K562 (cell line): ENCODE results near the gene KCNK6. TPM values are rescaled to one million over a fixed set of nuclear protein-coding genes. Genes with fewer than 3 reads are reported as not detected.

Source experiments
- BRD4 ChIP-seq: fragments of 200-600 bp; sonication (generic); IDR thresholded peaks from 2 replicates; pipeline ENCODE4 v1.6.1; 2017; ENCODE audit warnings: inconsistent platforms
- CCNT2 ChIP-seq: IDR thresholded peaks from 2 replicates; pipeline ENCODE4 v1.6.1; 2011; ENCODE audit warnings: borderline replicate concordance, low read depth, mild to moderate bottlenecking, moderate library complexity, mixed read lengths, low read length; ENCODE audit not compliant: insufficient read length; ENCODE audit errors: extremely low read depth
- ETV5 ChIP-seq: sonication (generic); formaldehyde crosslinking; IDR thresholded peaks from 2 replicates; pipeline ENCODE4 v1.4.0; 2020; ENCODE audit warnings: low read depth, mild to moderate bottlenecking, missing genetic modification reagents
- HDAC2 ChIP-seq: fragments of 450-650 bp; IDR thresholded peaks from 2 replicates; pipeline ENCODE4 v1.6.1; 2016; ENCODE audit warnings: mild to moderate bottlenecking
- MYBL2 ChIP-seq, 2 experiments: fragments of 450-650 bp in 1 of 2; sonication (generic) in 1 of 2; formaldehyde crosslinking in 1 of 2; IDR thresholded peaks; 2 replicates each; pipeline versions ENCODE4 v1.6.1 to v1.8.1; 2017 to 2022; ENCODE audit warnings: borderline replicate concordance in 1 of 2, inconsistent platforms in 1 of 2, low read depth in 1 of 2, mild to moderate bottlenecking in 1 of 2, missing genetic modification reagents in 1 of 2, moderate library complexity in 1 of 2
- NCOA6 ChIP-seq: fragments of 450-650 bp; IDR thresholded peaks from 2 replicates; pipeline ENCODE4 v1.6.1; 2017; ENCODE audit warnings: mild to moderate bottlenecking
- POLR2A ChIP-seq: fragments of 450-650 bp; conservative IDR thresholded peaks from 2 replicates; pipeline ENCODE4 v1.6.1; 2016
- SIN3B ChIP-seq: fragments of 450-650 bp; IDR thresholded peaks from 2 replicates; pipeline ENCODE4 v1.6.1; 2017; ENCODE audit warnings: low read depth, mild to moderate bottlenecking, moderate library complexity
- ZBTB17 ChIP-seq: fragments of 450-650 bp; formaldehyde crosslinking; IDR thresholded peaks from 2 replicates; pipeline ENCODE4 v1.4.0; 2020; ENCODE audit warnings: mild to moderate bottlenecking
- ZNF184 ChIP-seq: sonication (generic); formaldehyde crosslinking; IDR thresholded peaks from 2 replicates; pipeline ENCODE4 v1.5.0; 2020; ENCODE audit warnings: missing genetic modification reagents
- ZNF274 ChIP-seq: IDR thresholded peaks from 2 replicates; pipeline ENCODE4 v1.6.1; 2011; ENCODE audit warnings: low read depth, mild to moderate bottlenecking, low read length, moderate library complexity, borderline replicate concordance
- ZNF785 ChIP-seq: fragments of 250-450 bp; sonication (Bioruptor Pico); IDR thresholded peaks from 2 replicates; pipeline ENCODE4 v1.4.0; 2020; ENCODE audit warnings: mild to moderate bottlenecking
- polyA plus RNA-seq, 8 experiments: library from polyadenylated mRNA; depleted of rRNA in 4 of 8; stranded (reverse) in 5 of 8; unstranded in 3 of 8; fragments of >200 nt; fragmentation: Nextera tagmentation in 2 of 8; fragmentation: Illumina TruSeq in 1 of 8; extraction: Ambion mirVana in 2 of 8; extraction: Trizol in 1 of 8; gene quantifications; 2 replicates each; pipeline versions ENCODE4 v1.2.1 to v1.2.3, GENCODE V29; 2011 to 2014; ENCODE audit warnings: inconsistent platforms in 1 of 8, missing spikeins in 1 of 8
- total RNA-seq, 7 experiments: library from RNA; depleted of rRNA in 6 of 7; stranded (reverse); fragments of >200 nt in 6 of 7; fragmentation: Illumina TruSeq in 2 of 7; extraction: Trizol in 2 of 7; gene quantifications; 2 replicates each; pipeline versions ENCODE4 v1.2.1 to v1.2.3, GENCODE V29; 2011 to 2021; ENCODE audit warnings: low replicate concordance in 1 of 7
- TF ChIP-seq, protein P1 (sequence below): fragments of 250-450 bp; sonication (Bioruptor Pico); IDR thresholded peaks from 2 replicates; pipeline ENCODE4 v1.8.0; 2022; ENCODE audit warnings: inconsistent platforms, mild to moderate bottlenecking, moderate library complexity, borderline replicate concordance
- TF ChIP-seq, protein P2 (sequence below), 3 experiments: IDR thresholded peaks in 2 of 3; conservative IDR thresholded peaks in 1 of 3; 2 replicates each; pipeline ENCODE4 v1.5.1; 2011 to 2012; ENCODE audit warnings: low read length in 3 of 3, mild to moderate bottlenecking in 3 of 3, control low read depth in 2 of 3, improper control_type of control experiment in 1 of 3, inconsistent platforms in 1 of 3, low read depth in 1 of 3, mixed read lengths in 1 of 3, moderate library complexity in 1 of 3; ENCODE audit not compliant: insufficient read depth in 2 of 3
- TF ChIP-seq, protein P3 (sequence below): sonication (generic); formaldehyde crosslinking; IDR thresholded peaks from 2 replicates; pipeline ENCODE4 v1.8.1; 2023; ENCODE audit warnings: missing genetic modification reagents, mild to moderate bottlenecking, borderline replicate concordance
- TF ChIP-seq, protein P4 (sequence below): fragments of 450-650 bp; IDR thresholded peaks from 2 replicates; pipeline ENCODE4 v1.6.1; 2016; ENCODE audit warnings: low read depth, mild to moderate bottlenecking, moderate library complexity
- TF ChIP-seq, protein P5 (sequence below): fragments of 450-650 bp; IDR thresholded peaks from 2 replicates; pipeline ENCODE4 v1.6.1; 2014; ENCODE audit warnings: low read depth, mild to moderate bottlenecking, moderate library complexity, borderline replicate concordance

Gene KCNK6
- total and polyA plus RNA-seq, 9 of the 15 experiments (the other 6 are each of a cell fraction or from before 2014, with no cell fraction given): 0.05 to 0.42 (median 0.15) TPM

DNA sequence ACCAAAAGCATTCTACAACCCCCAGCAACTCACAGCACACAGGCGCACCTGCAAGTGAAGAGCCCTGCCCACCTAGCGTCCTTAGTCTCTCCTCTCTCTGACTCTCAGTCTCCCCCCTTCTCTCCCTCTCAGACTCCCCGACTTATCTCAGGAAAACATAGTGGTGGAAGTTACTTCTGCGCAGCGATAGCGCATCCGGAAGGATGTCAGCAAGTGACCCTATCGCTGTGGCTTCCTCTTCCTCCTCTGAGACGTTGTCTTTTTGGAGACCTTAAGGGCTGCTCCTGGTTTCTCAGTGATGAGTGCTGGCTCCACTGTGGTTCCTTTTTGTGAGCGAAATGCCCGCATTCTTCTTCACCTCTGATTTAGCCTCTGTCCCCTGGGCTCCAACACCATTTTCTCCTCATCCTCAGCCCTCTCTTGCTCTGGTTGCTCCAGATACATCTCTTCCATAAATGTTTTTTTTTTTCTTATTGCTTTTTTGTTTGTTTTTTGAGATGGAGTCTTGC lies 2.5 kb upstream of the KCNK6 start (continued):
- TF ChIP-seq, protein P1, sequence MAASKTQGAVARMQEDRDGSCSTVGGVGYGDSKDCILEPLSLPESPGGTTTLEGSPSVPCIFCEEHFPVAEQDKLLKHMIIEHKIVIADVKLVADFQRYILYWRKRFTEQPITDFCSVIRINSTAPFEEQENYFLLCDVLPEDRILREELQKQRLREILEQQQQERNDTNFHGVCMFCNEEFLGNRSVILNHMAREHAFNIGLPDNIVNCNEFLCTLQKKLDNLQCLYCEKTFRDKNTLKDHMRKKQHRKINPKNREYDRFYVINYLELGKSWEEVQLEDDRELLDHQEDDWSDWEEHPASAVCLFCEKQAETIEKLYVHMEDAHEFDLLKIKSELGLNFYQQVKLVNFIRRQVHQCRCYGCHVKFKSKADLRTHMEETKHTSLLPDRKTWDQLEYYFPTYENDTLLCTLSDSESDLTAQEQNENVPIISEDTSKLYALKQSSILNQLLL (CRISPR knock-in tag): no peak
- TF ChIP-seq BRD4 (no peak), MYBL2 (IDR thresholded peaks at IDR 0.05; ENCODE audit: low read depth) (no peak; the same call in 1 of the 2 replicates), MYBL2 (CRISPR knock-in tag; IDR thresholded peaks at IDR 0.05; ENCODE audit: borderline replicate concordance) (no peak), ZBTB17 (CRISPR knock-in tag) (no peak), HDAC2 (peak; percentile 88), ZNF274 (no peak), ZNF184 (CRISPR knock-in tag) (no peak), CCNT2 (peak; percentile 96), SIN3B (no peak), NCOA6 (no peak), ZNF785 (CRISPR knock-in tag) (no peak), POLR2A (peak; percentile 83), ETV5 (CRISPR knock-in tag) (peak; percentile 99)
- TF ChIP-seq, protein P2, sequence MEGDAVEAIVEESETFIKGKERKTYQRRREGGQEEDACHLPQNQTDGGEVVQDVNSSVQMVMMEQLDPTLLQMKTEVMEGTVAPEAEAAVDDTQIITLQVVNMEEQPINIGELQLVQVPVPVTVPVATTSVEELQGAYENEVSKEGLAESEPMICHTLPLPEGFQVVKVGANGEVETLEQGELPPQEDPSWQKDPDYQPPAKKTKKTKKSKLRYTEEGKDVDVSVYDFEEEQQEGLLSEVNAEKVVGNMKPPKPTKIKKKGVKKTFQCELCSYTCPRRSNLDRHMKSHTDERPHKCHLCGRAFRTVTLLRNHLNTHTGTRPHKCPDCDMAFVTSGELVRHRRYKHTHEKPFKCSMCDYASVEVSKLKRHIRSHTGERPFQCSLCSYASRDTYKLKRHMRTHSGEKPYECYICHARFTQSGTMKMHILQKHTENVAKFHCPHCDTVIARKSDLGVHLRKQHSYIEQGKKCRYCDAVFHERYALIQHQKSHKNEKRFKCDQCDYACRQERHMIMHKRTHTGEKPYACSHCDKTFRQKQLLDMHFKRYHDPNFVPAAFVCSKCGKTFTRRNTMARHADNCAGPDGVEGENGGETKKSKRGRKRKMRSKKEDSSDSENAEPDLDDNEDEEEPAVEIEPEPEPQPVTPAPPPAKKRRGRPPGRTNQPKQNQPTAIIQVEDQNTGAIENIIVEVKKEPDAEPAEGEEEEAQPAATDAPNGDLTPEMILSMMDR (IDR thresholded peaks at IDR 0.05 in 2 of 3, conservative IDR thresholded peaks at IDR 0.05 in 1 of 3; ENCODE audit: insufficient read depth in 2 of 3, low read depth in 1 of 3, low read length in 3 of 3): 0 out of 6 replicates have a peak, but pooled peaks of 1 of the 3 experiments have one; percentile 2
- TF ChIP-seq, protein P3, sequence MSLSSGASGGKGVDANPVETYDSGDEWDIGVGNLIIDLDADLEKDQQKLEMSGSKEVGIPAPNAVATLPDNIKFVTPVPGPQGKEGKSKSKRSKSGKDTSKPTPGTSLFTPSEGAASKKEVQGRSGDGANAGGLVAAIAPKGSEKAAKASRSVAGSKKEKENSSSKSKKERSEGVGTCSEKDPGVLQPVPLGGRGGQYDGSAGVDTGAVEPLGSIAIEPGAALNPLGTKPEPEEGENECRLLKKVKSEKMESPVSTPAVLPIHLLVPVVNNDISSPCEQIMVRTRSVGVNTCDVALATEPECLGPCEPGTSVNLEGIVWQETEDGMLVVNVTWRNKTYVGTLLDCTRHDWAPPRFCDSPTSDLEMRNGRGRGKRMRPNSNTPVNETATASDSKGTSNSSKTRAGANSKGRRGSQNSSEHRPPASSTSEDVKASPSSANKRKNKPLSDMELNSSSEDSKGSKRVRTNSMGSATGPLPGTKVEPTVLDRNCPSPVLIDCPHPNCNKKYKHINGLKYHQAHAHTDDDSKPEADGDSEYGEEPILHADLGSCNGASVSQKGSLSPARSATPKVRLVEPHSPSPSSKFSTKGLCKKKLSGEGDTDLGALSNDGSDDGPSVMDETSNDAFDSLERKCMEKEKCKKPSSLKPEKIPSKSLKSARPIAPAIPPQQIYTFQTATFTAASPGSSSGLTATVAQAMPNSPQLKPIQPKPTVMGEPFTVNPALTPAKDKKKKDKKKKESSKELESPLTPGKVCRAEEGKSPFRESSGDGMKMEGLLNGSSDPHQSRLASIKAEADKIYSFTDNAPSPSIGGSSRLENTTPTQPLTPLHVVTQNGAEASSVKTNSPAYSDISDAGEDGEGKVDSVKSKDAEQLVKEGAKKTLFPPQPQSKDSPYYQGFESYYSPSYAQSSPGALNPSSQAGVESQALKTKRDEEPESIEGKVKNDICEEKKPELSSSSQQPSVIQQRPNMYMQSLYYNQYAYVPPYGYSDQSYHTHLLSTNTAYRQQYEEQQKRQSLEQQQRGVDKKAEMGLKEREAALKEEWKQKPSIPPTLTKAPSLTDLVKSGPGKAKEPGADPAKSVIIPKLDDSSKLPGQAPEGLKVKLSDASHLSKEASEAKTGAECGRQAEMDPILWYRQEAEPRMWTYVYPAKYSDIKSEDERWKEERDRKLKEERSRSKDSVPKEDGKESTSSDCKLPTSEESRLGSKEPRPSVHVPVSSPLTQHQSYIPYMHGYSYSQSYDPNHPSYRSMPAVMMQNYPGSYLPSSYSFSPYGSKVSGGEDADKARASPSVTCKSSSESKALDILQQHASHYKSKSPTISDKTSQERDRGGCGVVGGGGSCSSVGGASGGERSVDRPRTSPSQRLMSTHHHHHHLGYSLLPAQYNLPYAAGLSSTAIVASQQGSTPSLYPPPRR: 0 out of 2 replicates have a peak, but pooled peaks have one; percentile 34
- TF ChIP-seq, protein P4, sequence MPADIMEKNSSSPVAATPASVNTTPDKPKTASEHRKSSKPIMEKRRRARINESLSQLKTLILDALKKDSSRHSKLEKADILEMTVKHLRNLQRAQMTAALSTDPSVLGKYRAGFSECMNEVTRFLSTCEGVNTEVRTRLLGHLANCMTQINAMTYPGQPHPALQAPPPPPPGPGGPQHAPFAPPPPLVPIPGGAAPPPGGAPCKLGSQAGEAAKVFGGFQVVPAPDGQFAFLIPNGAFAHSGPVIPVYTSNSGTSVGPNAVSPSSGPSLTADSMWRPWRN: peak; percentile 61
- TF ChIP-seq, protein P5, sequence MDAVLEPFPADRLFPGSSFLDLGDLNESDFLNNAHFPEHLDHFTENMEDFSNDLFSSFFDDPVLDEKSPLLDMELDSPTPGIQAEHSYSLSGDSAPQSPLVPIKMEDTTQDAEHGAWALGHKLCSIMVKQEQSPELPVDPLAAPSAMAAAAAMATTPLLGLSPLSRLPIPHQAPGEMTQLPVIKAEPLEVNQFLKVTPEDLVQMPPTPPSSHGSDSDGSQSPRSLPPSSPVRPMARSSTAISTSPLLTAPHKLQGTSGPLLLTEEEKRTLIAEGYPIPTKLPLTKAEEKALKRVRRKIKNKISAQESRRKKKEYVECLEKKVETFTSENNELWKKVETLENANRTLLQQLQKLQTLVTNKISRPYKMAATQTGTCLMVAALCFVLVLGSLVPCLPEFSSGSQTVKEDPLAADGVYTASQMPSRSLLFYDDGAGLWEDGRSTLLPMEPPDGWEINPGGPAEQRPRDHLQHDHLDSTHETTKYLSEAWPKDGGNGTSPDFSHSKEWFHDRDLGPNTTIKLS: peak; percentile 48; the same call in 1 of the 2 replicates
